OCI-LY3 (cell line): ENCODE measurements around the gene TCEAL8.

ENCODE experiments used
- H2AFZ ChIP-seq: fragments of 200-600, 300-600 bp; shearing (Covaris generic); 2 replicates; pipeline ENCODE4 v1.6.0; 2014; ENCODE audit warnings: antibody characterized with exemption, low read depth, low read length
- H3K27ac ChIP-seq: fragments of 200-600, 300-600 bp; sonication (generic); 2 replicates; pipeline ENCODE4 v1.5.1; 2014; ENCODE audit warnings: mild to moderate bottlenecking, low read length, moderate library complexity, mixed read lengths
- H3K27me3 ChIP-seq: fragments of 200-600, 300-600 bp; sonication (generic); 2 replicates; pipeline ENCODE4 v1.6.1; 2014; ENCODE audit warnings: low read depth, low read length, mixed read lengths
- H3K36me3 ChIP-seq: fragments of 200-600, 300-600 bp; sonication (generic); replicated peaks from 2 replicates; pipeline ENCODE3; 2014; ENCODE audit warnings: low read depth, low read length, mixed read lengths
- H3K4me1 ChIP-seq: fragments of 300-600, 200-600 bp; sonication (generic); 2 replicates; pipeline ENCODE4 v1.6.1; 2014; ENCODE audit warnings: low read length, mixed read lengths
- H3K4me2 ChIP-seq: fragments of 200-600, 300-600 bp; sonication (generic); 2 replicates; pipeline ENCODE4 v1.6.1; 2014; ENCODE audit warnings: low read length, mixed read lengths
- H3K4me3 ChIP-seq: fragments of 300-600, 200-600 bp; sonication (generic); 2 replicates; pipeline ENCODE4 v1.5.1; 2014; ENCODE audit warnings: antibody characterized with exemption, mild to moderate bottlenecking, low read length, moderate library complexity
- H3K79me2 ChIP-seq: fragments of 300-600, 200-600 bp; shearing (Covaris generic); 2 replicates; pipeline ENCODE4 v1.6.1; 2014; ENCODE audit warnings: mild to moderate bottlenecking, low read length, mixed read lengths
- H3K9ac ChIP-seq: fragments of 300-600, 200-600 bp; shearing (Covaris generic); 2 replicates; pipeline ENCODE4 v1.6.0; 2014; ENCODE audit warnings: mild to moderate bottlenecking, low read length, moderate library complexity
- H3K9me3 ChIP-seq: fragments of 200-600, 300-600 bp; shearing (Covaris generic); 2 replicates; pipeline ENCODE4 v1.6.1; 2014; ENCODE audit warnings: low read length, mixed read lengths; ENCODE audit not compliant: insufficient read depth
- H4K20me1 ChIP-seq: fragments of 200-600, 300-600 bp; sonication (generic); 2 replicates; pipeline ENCODE4 v1.6.1; 2016; ENCODE audit warnings: low read length, mixed read lengths; ENCODE audit not compliant: insufficient read depth
- CTCF ChIP-seq: fragments of 200-600, 300-600 bp; sonication (generic); IDR thresholded peaks from 2 replicates; pipeline ENCODE4 v1.5.1; 2014; ENCODE audit warnings: antibody characterized with exemption, low read length, low read depth
- EZH2phosphoT487 ChIP-seq: fragments of 200-600 bp; shearing (Covaris generic); IDR thresholded peaks from 2 replicates; pipeline ENCODE4 v1.6.1; 2018; ENCODE audit warnings: antibody characterized with exemption, mixed run types, low read depth

TCEAL8 gene

GRCh38 chrX:103254921-103255493 lies at the start of gene TCEAL8:
TSS of gene TCEAL8 (minus strand) at chrX:103255155. CDS start at chrX:103253979, 1,176 bp downstream.
- peak within 1 kb of the TSS; percentile 99 for H2AFZ ChIP-seq

GRCh38 chrX:103304705-103305104 lies 49.8 kb upstream of the TCEAL8 start:
- TF ChIP-seq CTCF (no peak), EZH2phosphoT487 (no peak)

More at GRCh38 chrX:103254921-103255493, at the start of gene TCEAL8:
- Histone ChIP-seq H3K4me1 (peaks cover 6% of the 10 kb centered on the region; the same call in 1 of the 2 replicates), H3K36me3 (peaks cover 8% of the 10 kb centered on the region), H3K9ac (peak within 1 kb of the TSS; percentile 79), H3K4me3 (peak within 1 kb of the TSS; percentile 88), H3K4me2 (peak within 1 kb of the TSS; percentile 86), H4K20me1 (no peaks in the 10 kb centered on the region), H3K27me3 (no peaks in the 10 kb centered on the region), H3K9me3 (no peaks in the 10 kb centered on the region), H3K79me2 (peaks cover 14% of the 10 kb centered on the region), H3K27ac (peak within 1 kb of the TSS; percentile 34)
- TF ChIP-seq EZH2phosphoT487 (no peak), CTCF (no peak)

GRCh38 chrX:103293118-103293517 lies 38.2 kb upstream of the TCEAL8 start:
- Histone ChIP-seq H3K79me2 (no peaks in the 10 kb centered on the region), H3K36me3 (no peaks in the 10 kb centered on the region), H3K9me3 (no peaks in the 10 kb centered on the region), H3K9ac (no peak overlapping the region), H3K4me2 (no peak overlapping the region), H2AFZ (no peak overlapping the region), H3K4me1 (no peaks in the 10 kb centered on the region), H3K27ac (no peak overlapping the region), H3K4me3 (no peak overlapping the region), H3K27me3 (no peaks in the 10 kb centered on the region), H4K20me1 (no peaks in the 10 kb centered on the region)
- TF ChIP-seq EZH2phosphoT487 (no peak), CTCF (no peak)

More at GRCh38 chrX:103304705-103305104, 49.8 kb upstream of the TCEAL8 start:
- Histone ChIP-seq H3K9ac (no peak overlapping the region), H3K27ac (no peak overlapping the region), H3K36me3 (no peaks in the 10 kb centered on the region), H3K4me1 (peaks cover 9% of the 10 kb centered on the region), H3K4me2 (peak overlapping the region; percentile 32), H4K20me1 (no peaks in the 10 kb centered on the region), H3K9me3 (no peaks in the 10 kb centered on the region), H3K79me2 (no peaks in the 10 kb centered on the region), H3K27me3 (no peaks in the 10 kb centered on the region), H3K4me3 (no peak overlapping the region), H2AFZ (no peak overlapping the region)

- H3K9ac ChIP-seq: no peak overlapping the region
- H3K27ac ChIP-seq: no peak overlapping the region
- no peaks in the 10 kb centered on the region for H3K9me3 ChIP-seq
- H3K79me2 ChIP-seq: no peaks in the 10 kb centered on the region
- H3K4me3 ChIP-seq: no peak overlapping the region
- no peaks in the 10 kb centered on the region for H3K27me3 ChIP-seq
- no peak overlapping the region for H3K4me2 ChIP-seq
- no peak overlapping the region for H2AFZ ChIP-seq
- H4K20me1 ChIP-seq: no peaks in the 10 kb centered on the region
- TF ChIP-seq EZH2phosphoT487: no peak
- no peaks in the 10 kb centered on the region for H3K36me3 ChIP-seq
- H3K4me1 ChIP-seq: no peaks in the 10 kb centered on the region
Measured at GRCh38 chrX:103279624-103280023, 24.7 kb upstream of the TCEAL8 start.
